ENCODE data around the gene ASPDH. TPM values are rescaled to one million over a fixed set of nuclear protein-coding genes. Genes with fewer than 3 reads are reported as not detected.

The ASPDH gene
- total RNA-seq = not detected in 2 replicates

DNA sequence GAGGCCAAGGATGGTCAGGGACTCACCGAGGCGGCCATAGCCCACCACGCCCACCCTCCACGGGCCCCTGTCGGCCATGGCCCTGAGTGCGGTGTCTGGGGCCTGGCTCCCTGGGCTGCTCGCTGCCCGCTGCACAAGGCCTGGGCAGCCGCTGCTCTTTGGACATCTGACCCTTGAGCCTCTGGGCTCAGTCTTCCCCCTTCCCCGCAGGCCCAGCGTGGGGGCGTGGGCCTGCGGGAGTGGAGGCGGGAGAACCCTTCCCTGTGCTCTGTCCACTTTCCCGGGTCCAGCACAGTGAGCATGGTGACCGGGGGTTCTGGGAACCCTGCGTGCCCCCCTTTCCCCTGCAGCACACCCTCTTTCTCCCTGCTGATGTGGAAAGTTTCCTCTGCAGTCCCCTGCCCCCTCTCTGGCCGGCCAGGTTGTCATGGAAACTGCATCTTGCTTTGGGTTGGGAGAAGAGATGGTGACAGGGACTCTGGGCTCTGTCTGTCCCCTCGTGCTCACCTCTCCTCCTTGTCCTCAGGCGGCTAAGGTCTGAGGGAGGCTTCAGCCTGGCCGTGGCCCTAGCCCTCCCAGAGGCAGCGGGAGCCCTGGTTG lies at the start of gene ASPDH:
Gene ASPDH (minus strand): TSS at position 168 of the 600 bp plus-strand sequence. CDS start 90 bp downstream, at position 78.

DNA sequence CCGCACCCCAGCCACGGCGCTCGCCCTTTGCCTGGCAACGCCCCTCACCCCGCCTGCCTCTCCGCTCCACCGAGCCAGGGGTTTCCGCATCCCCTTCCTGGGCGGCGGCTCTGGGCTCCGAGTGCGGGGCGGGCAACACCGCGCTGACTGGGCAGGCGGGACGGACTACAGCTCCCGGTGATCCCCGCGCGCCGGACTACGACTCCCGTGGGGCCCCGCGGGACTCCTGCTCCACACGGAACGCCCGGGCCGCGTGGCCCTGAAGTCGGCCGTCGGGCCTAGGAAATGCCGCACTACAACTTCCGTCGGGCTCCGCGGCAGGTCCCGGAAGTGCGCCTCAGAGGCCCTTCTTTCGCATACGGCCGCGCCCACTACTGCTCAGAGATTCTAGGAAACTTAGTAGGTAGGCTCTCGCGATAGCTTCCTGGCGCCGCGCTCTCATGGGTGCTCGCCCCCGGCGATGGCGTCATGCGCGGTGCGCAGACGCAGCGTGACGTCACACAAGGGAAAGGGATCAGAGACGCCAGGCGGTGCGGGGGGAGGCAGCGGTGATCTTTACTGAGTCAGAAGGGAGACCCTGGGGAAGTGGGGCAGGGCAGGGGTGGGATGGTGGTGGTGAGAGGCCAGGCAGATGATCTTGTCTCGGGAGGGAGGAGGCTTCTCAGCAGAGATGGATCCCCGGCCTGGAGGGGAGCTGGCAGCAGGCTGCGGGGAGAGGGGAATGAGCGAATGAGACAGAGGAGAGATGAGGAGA lies 2.5 kb downstream of the ASPDH start, which contains the start of gene JOSD2:
Gene JOSD2 (minus strand): TSS at position 123 of the 754 bp plus-strand sequence. CDS start 760 bp downstream, outside the sequence.

GRCh38 chr19:50476224-50476906 lies 37.3 kb downstream of the ASPDH start, which contains the start of the genes EMC10 and GARIN5A:
EMC10 (plus strand) TSS chr19:50476507; CDS start chr19:50476545, 38 bp downstream.
GARIN5A (minus strand) TSS chr19:50476848; CDS start chr19:50476388, 460 bp downstream.

Other genes starting within 250 kb of the ASPDH start
- under 0.01 TPM in 1 of 2 replicates, not detected in the other for gene KCNC3, start 184.5 kb downstream of the ASPDH start, total RNA-seq
- under 0.01 and 0.20 TPM in 2 replicates for gene NAPSA, start 148.3 kb downstream of the ASPDH start, total RNA-seq
- gene NR1H2, start 137.5 kb downstream of the ASPDH start, total RNA-seq = 60.2 and 75.7 TPM in 2 replicates
- gene POLD1, start 129.6 kb downstream of the ASPDH start, total RNA-seq = 42.6 and 64.7 TPM in 2 replicates
- gene SPIB, start 95.0 kb downstream of the ASPDH start, total RNA-seq = not detected in 2 replicates
- not detected in 2 replicates for gene MYBPC2, start 81.0 kb downstream of the ASPDH start, total RNA-seq
- gene EMC10, start 37.4 kb downstream of the ASPDH start, total RNA-seq = 23.5 and 25.2 TPM in 2 replicates
- not detected in 2 replicates for gene GARIN5A, start 37.1 kb downstream of the ASPDH start, total RNA-seq
- 22.3 and 32.3 TPM in 2 replicates for gene JOSD2, start 2.7 kb downstream of the ASPDH start, total RNA-seq
- under 0.01 TPM in 2 replicates for gene LRRC4B, start 54.5 kb upstream of the ASPDH start, total RNA-seq
- gene SYT3, start 126.0 kb upstream of the ASPDH start, total RNA-seq = not detected in 2 replicates
- not detected in 2 replicates for gene C19orf81, start 135.5 kb upstream of the ASPDH start, total RNA-seq
- 0.73 and 1.2 TPM in 2 replicates for gene SHANK1, start 205.9 kb upstream of the ASPDH start, total RNA-seq
- gene CLEC11A, start 209.5 kb upstream of the ASPDH start, total RNA-seq = 18.4 and 23.9 TPM in 2 replicates

Data from subcutaneous preadipocyte (primary cell).